H1 (cell line): Measurements from ENCODE around the gene CAMKMT. TPM values are rescaled to one million over a fixed set of nuclear protein-coding genes. Genes with fewer than 3 reads are reported as not detected.

ENCODE experiments used
- BACH1 ChIP-seq: IDR thresholded peaks from 2 replicates; pipeline ENCODE4 v1.6.1; 2012; ENCODE audit warnings: low read length, improper control_type of control experiment
- BCL11A ChIP-seq, 2 experiments: IDR thresholded peaks; one replicate each; pipeline ENCODE4 v1.6.1; 2011; ENCODE audit warnings: low read depth in 2 of 2, low read length in 2 of 2, mild to moderate bottlenecking in 2 of 2
- CTCF ChIP-seq, 3 experiments: IDR thresholded peaks; 1 replicate in 2 of 3; 2 replicates in 1 of 3; pipeline versions ENCODE4 v1.5.1 to v1.6.1; 2011; ENCODE audit warnings: low read length in 3 of 3, mild to moderate bottlenecking in 3 of 3, inconsistent platforms in 2 of 3, low read depth in 1 of 3, moderate library complexity in 1 of 3; ENCODE audit not compliant: insufficient read depth in 1 of 3; ENCODE audit errors: control extremely low read depth in 1 of 3
- polyA plus RNA-seq, 7 experiments: library from polyadenylated mRNA; depleted of rRNA in 3 of 7; stranded (reverse) in 5 of 7; unstranded in 2 of 7; fragments of >200 nt in 5 of 7; fragments of 200-250 nt in 2 of 7; gene quantifications; 1 replicate in 5 of 7; 2 replicates in 1 of 7; 4 replicates in 1 of 7; pipeline versions ENCODE4 v1.2.1 to v1.2.3, GENCODE V29; 2011 to 2013; ENCODE audit warnings: missing spikeins in 2 of 7, mixed read lengths in 2 of 7
- total RNA-seq: library from RNA; stranded (reverse); fragmentation: NEBNext Ultra II Directional; extraction: Animal tissue kit (Norgen Biotek cat#: 25700); gene quantifications from 2 replicates; pipeline ENCODE4 v1.2.1, GENCODE V29; 2021

The CAMKMT gene
- total and polyA plus RNA-seq, 2 of the 8 experiments (the other 6 are each of a cell fraction or from before 2014, with no cell fraction given): 14.7 to 22.4 TPM

- no peak for TF ChIP-seq CTCF (IDR thresholded peaks at IDR 0.05; ENCODE audit: control extremely low read depth in 1 of 3, insufficient read depth in 1 of 3, low read depth in 1 of 3, low read length in 3 of 3)
- no peak for TF ChIP-seq BACH1
- no peak for TF ChIP-seq BCL11A (IDR thresholded peaks at IDR 0.05; ENCODE audit: low read depth in 2 of 2, low read length in 2 of 2)
Measured at GRCh38 chr2:44689516-44689915, 327.8 kb downstream of the CAMKMT start (continued).
